Tibial nerve (tissue), 4 donors: ENCODE measurements around the gene NRCAM. TPM values are rescaled to one million over a fixed set of nuclear protein-coding genes. Genes with fewer than 3 reads are reported as not detected.

Source experiments
- DNase-seq, 2 donors: peaks; one replicate each; pipeline ENCODE4 v3.0.0-alpha.2; 2019; ENCODE audit warnings: low spot score in 2 of 2
- H3K27ac ChIP-seq, 4 donors: fragments of 200-600 bp; sonication (generic) in 3 of 4; one replicate each; pipeline ENCODE4 v1.5.1; 2017 to 2019; ENCODE audit warnings: mild to moderate bottlenecking in 1 of 4
- H3K27me3 ChIP-seq, 2 donors: fragments of 200-600 bp; sonication (generic) in 1 of 2; one replicate each; pipeline versions ENCODE4 v1.5.1 to v1.6.0; 2017 to 2019
- H3K36me3 ChIP-seq, 3 donors: fragments of 200-600 bp; sonication (generic); one replicate each; pipeline ENCODE4 v1.5.1; 2018 to 2019
- H3K4me1 ChIP-seq, 4 donors: fragments of 200-600 bp; sonication (generic) in 3 of 4; one replicate each; pipeline ENCODE4 v1.5.1; 2017 to 2019
- H3K4me3 ChIP-seq, 4 donors: fragments of 200-600 bp; sonication (generic) in 3 of 4; one replicate each; pipeline ENCODE4 v1.5.1; 2017 to 2019; ENCODE audit warnings: mild to moderate bottlenecking in 1 of 4, moderate library complexity in 1 of 4
- H3K9me3 ChIP-seq, 4 donors: fragments of 200-600 bp; sonication (generic) in 3 of 4; one replicate each; pipeline ENCODE4 v1.5.1; 2017 to 2019
- EP300 ChIP-seq, 2 donors: sonication (generic); formaldehyde crosslinking; IDR thresholded peaks; one replicate each; pipeline ENCODE4 v1.6.1; 2017; ENCODE audit warnings: antibody characterized with exemption in 2 of 2, mild to moderate bottlenecking in 1 of 2
- POLR2A ChIP-seq, 2 donors: fragments of 450-650 bp; IDR thresholded peaks; one replicate each; pipeline ENCODE4 v1.6.1; 2017; ENCODE audit warnings: antibody characterized with exemption in 2 of 2, mild to moderate bottlenecking in 2 of 2, moderate library complexity in 2 of 2
- WGBS, 2 donors: methylation state at CpG; one replicate each; pipeline ENCODE4 v1.1.5; 2018; 5-methylcytosine and 5-hydroxymethylcytosine counted together
- total RNA-seq, 4 donors: library from RNA; depleted of rRNA; stranded (reverse); fragments of >200 nt; gene quantifications; one replicate each; pipeline ENCODE4 v1.1.0, GENCODE V29; 2016
- TF ChIP-seq, protein P1 (sequence below), 5 experiments: fragments of 200-600 bp in 3 of 5; fragments of 450-650 bp in 2 of 5; sonication (generic) in 3 of 5; IDR thresholded peaks; one replicate each; pipeline ENCODE4 v1.5.1; 2016 to 2019; ENCODE audit warnings: antibody characterized with exemption in 5 of 5, mild to moderate bottlenecking in 3 of 5, moderate library complexity in 2 of 5

Gene NRCAM
- total RNA-seq, 4 donors from 2014 or later = 16.5 to 87.4 (median 22.4) TPM

DNA sequence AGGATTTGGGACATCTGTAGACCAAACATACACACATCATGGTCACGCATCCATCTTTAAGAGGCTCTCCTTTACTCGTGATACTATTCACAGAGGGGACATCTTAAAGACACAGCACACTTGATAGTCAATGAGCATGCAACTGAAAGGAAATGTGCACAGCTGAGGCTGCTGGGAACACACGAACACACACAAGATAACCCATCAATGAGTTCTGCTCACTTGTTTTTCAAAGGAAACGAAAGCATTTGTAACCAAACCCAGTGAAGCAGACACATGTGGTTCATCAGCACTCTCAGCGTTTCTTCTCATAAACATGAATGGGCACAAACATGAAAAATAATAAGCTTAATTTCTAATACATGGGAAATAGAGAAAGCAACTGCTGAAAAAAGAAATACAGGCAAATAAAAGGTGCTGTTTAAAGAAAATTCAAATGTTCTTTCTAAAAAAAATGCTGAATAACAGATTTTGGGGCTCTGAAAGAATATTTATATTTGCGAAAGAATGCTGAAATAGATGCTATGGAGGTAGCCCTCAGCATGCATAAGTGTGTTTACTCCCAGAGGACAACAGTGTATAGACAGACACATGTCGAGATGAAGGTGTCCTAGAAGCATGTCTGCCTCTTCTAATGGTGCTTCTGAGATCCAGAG lies 266.4 kb downstream of the NRCAM start:
- TF ChIP-seq, protein P1, sequence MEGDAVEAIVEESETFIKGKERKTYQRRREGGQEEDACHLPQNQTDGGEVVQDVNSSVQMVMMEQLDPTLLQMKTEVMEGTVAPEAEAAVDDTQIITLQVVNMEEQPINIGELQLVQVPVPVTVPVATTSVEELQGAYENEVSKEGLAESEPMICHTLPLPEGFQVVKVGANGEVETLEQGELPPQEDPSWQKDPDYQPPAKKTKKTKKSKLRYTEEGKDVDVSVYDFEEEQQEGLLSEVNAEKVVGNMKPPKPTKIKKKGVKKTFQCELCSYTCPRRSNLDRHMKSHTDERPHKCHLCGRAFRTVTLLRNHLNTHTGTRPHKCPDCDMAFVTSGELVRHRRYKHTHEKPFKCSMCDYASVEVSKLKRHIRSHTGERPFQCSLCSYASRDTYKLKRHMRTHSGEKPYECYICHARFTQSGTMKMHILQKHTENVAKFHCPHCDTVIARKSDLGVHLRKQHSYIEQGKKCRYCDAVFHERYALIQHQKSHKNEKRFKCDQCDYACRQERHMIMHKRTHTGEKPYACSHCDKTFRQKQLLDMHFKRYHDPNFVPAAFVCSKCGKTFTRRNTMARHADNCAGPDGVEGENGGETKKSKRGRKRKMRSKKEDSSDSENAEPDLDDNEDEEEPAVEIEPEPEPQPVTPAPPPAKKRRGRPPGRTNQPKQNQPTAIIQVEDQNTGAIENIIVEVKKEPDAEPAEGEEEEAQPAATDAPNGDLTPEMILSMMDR (IDR thresholded peaks at IDR 0.05) = no peak
- H3K27ac ChIP-seq = no peak overlapping the region
- no peaks in the 10 kb centered on the region for H3K36me3 ChIP-seq
- no peak overlapping the region for H3K4me3 ChIP-seq
- DNase-seq = no peak
- no peaks in the 10 kb centered on the region for H3K27me3 ChIP-seq
- no peaks in the 10 kb centered on the region for H3K9me3 ChIP-seq
- no peaks in the 10 kb centered on the region for H3K4me1 ChIP-seq
- 61 to 73% methylated on average over 7 of the region's 7 CpGs for WGBS, 2 donors

DNA sequence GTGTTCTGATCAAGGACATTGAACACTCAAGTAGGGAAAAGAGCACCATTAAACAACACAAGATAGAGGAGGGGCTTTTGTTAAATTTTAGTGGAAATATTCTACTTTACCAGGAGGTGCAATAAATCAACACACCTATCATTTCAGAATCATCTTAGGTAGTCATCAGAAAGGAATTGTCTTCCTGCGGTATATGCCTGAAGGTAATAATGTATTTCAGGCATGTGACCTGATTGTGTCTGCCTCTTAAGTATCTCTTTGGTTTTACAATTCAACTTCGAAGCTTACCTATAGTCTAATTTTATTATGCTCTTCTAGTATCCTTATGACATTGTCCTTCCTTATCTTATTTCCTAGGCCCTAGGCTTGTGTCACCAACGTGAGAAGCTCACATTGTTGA lies 267.5 kb downstream of the NRCAM start:
- Histone ChIP-seq H3K4me3 (no peak overlapping the region), H3K4me1 (no peaks in the 10 kb centered on the region), H3K27me3 (no peaks in the 10 kb centered on the region), H3K27ac (no peak overlapping the region), H3K9me3 (no peaks in the 10 kb centered on the region), H3K36me3 (no peaks in the 10 kb centered on the region)
- TF ChIP-seq, protein P1 (IDR thresholded peaks at IDR 0.05) = no peak
- 91 to 96% methylated on average over 3 of the region's 3 CpGs for WGBS, 2 donors
- no peak for DNase-seq

DNA sequence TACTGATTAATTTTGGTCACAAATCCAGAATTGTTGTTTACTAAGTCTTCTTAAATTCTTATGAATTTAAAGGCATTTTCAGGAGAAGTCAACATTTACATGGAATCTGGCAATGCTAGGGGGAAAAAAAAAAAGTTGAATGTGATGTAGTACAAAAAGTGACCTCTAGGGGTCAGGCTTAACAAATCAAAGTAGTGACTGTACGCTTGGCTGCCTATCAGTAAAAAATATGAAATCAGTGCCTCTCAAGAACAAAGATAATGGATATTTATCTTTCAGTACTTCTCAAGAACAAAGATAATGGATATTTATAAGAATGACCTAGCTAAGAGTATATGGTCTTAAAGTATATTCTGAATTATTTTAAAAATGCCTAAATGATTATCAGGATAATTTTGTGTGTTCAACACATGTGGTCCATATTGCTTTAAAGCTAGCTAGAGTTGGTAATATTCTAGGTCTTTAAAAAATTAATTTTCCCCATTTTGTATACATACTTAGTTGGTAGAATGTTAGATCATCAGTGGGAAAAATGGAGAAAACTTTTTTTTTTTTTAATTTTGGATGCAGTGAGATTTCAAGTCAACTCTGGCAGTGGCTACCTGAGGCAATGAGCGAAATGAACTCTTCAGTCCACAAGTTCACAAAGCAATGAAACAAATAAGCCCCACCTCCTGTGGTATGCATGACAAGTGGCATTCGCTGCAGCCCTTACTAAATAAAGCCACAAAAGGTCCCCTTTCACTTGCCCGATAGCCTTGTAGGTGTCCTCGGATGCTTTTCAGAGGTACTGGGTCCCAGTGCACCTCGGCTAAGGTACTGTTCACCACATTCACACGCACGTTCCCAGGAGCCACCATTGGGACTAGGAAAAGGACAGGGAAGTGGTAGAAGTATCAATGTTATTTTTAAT lies 274.9 kb downstream of the NRCAM start:
- 53 to 59% methylated on average over 8 of the region's 8 CpGs for WGBS, 2 donors
- peak in 1 of 2 donors; percentile 25 for DNase-seq
- peak in 1 of 2 donors; percentile 17 for TF ChIP-seq EP300 (IDR thresholded peaks at IDR 0.05)
- TF ChIP-seq, protein P1 (IDR thresholded peaks at IDR 0.05) = peak; percentile 59 to 69 (median 63)
- no peak for TF ChIP-seq POLR2A (IDR thresholded peaks at IDR 0.05)
- Histone ChIP-seq H3K4me1 (no peaks in the 10 kb centered on the region), H3K4me3 (no peak overlapping the region), H3K36me3 (peaks cover 0 to 4% (median 0%) of the 10 kb centered on the region in 3 donors), H3K27me3 (no peaks in the 10 kb centered on the region), H3K27ac (no peak overlapping the region), H3K9me3 (no peaks in the 10 kb centered on the region)

DNA sequence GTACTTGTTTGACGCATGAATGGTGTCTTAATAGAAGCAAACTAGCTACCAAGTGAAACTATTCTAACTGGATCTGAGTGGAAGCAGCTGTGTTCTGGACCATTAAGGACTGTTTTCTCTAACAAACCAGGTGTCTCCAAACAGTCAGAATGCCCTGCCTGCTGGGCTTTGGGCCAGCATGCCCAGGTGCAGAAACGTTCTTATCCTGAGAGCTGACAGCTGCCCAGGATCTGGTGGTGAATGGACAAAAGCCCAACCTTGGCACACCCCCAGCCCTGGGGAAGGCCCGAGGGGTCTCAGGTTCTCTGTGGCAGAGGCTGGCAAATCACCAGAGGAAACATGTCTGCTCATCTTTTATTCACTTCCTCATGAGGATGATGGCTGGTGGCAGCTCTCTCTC lies 277.8 kb downstream of the NRCAM start:
- Histone ChIP-seq H3K36me3 (peaks cover 0 to 4% (median 0%) of the 10 kb centered on the region in 3 donors), H3K9me3 (no peaks in the 10 kb centered on the region), H3K4me3 (no peak overlapping the region), H3K27me3 (no peaks in the 10 kb centered on the region), H3K4me1 (no peaks in the 10 kb centered on the region), H3K27ac (no peak overlapping the region)
- TF ChIP-seq, protein P1 (IDR thresholded peaks at IDR 0.05) = no peak
- no peak for TF ChIP-seq POLR2A (IDR thresholded peaks at IDR 0.05)
- no peak for TF ChIP-seq EP300 (IDR thresholded peaks at IDR 0.05)
- DNase-seq = no peak
- 56 to 57% methylated on average over 3 of the region's 3 CpGs for WGBS, 2 donors

DNA sequence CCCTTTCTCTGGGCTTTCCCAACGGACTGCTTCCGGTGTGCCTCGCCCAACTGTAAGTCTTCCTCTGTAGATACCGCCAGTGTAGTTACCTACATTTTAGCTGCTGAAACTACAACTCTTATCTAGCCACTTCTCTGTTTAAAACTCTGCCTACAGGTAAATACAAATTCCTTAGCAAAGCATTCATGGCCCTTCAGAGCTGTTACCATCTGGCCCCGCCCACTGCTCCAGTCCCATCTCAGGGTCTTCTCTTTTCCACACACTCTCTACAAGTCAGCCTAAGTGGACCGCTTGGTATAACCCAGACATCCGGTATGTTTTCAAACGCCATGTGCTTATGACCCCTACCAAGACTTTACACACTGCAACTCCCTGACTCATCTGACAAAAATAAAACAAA lies 285.1 kb downstream of the NRCAM start:
- TF ChIP-seq POLR2A (IDR thresholded peaks at IDR 0.05) (no peak), EP300 (IDR thresholded peaks at IDR 0.05) (no peak)
- TF ChIP-seq, protein P1 (IDR thresholded peaks at IDR 0.05) = no peak

More for the DNA sequence above, 285.1 kb downstream of the NRCAM start:
- Histone ChIP-seq H3K4me1 (no peaks in the 10 kb centered on the region), H3K9me3 (no peaks in the 10 kb centered on the region), H3K27me3 (no peaks in the 10 kb centered on the region), H3K4me3 (no peak overlapping the region), H3K36me3 (no peaks in the 10 kb centered on the region), H3K27ac (no peak overlapping the region)
- DNase-seq = no peak
- 92 to 95% methylated on average over 8 of the region's 8 CpGs for WGBS, 2 donors
